CD4-positive, alpha-beta T cell treated with Interferon alpha-2 for 1 hour (primary cell): ENCODE results near the gene MYRFL.
"Not testable (repeated sequence)": the region's sequence is repeated elsewhere in the genome, so short reads cannot be mapped to it uniquely, and the experiment has no call there.

Source experiments
- DNase-seq, 2 donors: peaks; one replicate each; pipeline ENCODE4 v3.0.0-alpha.2; 2020 to 2022

MYRFL gene

DNA sequence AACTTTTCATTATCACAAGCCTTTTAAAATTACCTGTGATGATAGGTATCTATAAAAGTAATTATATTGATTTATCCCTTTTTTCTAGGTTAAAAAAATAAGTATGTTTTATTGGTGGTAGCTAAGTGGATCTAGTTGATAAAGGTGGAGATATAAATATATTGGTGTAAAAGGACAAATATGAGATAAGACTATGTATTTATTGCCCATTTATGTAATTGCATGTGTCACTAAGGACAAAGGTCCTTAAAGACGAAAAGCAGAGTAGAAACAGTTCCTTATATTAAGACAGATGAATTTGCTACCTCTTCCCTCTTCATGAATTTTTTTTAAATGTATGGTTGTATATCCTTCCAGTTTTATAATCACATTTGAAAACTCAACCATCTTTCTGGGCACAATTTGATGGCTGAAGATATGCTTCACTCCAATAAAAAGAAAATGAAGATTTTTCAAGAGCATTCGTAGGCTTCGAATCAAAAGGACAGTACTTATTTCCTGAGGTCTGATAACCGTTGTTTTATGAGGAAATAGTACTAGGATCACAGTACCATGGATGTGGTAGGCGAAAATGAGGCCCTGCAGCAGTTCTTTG, at the start of gene MYRFL:
TSS of gene MYRFL (plus strand) at position 262 of the 595 bp plus-strand sequence. CDS start at position 553, 291 bp downstream.
- DNase-seq = no peak

GRCh38 chr12:69779928-69780327, 45.1 kb upstream of the MYRFL start:
- DNase-seq = no peak

GRCh38 chr12:69783365-69783764, 41.7 kb upstream of the MYRFL start:
- DNase-seq = no peak

GRCh38 chr12:69789351-69789750, 35.7 kb upstream of the MYRFL start:
- DNase-seq = no peak

DNA sequence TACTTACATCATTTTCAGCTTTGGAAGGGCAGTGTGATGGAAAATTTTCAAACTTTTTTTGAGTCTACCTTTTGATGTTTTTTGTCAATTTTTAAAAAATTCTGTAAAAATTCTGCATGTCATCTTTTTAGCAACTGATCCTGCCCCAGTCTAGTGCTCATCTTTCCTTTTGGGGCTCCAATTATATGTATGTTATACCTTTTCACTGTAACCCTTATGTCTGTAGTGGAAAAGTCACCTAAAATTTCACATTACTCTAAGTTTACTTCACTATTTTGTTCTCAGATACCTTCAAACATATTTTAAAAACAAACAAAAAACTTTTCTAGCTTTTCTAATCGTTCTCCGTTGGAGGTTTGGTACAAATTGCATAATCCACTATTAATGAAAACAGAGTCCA, 32.5 kb upstream of the MYRFL start:
- DNase-seq = no peak

DNA sequence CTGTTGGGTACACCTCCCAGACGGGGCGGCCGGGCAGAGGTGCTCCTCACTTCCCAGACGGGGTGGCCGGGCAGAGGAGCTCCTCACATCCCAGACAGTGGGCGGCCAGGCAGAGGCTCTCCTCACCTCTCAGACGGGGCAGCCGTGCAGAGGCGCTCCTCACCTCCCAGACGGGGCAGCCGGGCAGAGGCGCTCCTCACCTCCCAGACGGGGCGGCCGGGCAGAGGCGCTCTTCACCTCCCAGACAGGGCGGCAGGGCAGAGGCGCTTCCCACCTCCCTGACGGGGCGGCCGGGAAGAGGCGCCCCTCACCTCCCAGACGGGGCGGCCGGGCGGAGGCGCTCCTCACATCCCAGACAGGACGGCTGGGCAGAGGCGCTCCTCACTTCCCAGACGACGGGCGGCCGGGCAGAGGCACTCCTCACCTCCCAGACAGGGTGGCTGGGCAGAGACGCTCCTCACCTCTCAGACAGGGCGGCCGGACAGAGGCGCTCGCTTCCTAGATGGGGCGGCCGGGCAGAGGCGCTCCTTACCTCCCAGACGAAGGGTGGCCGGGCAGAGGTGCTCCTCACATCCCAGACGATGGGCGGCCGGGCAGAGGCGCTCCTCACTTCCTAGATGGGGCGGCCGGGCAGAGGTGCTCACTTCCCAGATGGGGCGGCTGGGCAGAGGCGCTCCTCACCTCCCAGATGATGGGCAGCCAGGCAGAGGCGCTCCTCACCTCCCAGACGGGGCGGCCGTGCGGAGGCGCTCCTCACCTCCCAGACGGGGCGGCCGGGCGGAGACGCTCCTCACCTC, 17.7 kb upstream of the MYRFL start:
- DNase-seq = not testable (repeated sequence)

DNA sequence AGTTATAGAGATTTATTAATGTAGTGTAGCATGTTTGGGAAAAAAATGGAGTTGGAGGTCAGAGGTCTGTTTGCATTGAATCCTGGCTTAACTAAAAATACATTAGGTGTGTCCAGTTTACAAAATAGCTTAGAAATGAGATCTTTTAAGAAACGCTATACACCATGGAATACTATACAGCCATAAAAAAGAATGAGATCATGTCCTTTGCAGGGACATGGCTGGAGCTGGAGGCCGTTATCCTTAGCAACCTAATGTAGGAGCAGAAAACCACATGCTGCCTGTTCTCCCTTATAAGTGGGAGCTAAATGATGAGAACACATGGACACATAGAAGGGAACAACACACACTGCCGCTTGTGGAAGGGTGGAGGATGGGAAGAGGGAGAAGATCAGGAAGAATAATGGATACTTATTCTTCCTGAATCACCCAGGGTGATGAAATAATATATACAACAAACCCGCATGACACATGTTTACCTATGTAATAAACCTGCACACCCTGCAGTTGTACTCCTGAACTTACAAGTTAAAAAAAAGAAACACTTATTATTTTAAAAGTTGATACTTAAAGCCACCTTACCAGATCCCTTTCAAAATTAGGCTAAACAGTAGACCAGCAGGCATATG, 14.0 kb upstream of the MYRFL start:
- no peak for DNase-seq

DNA sequence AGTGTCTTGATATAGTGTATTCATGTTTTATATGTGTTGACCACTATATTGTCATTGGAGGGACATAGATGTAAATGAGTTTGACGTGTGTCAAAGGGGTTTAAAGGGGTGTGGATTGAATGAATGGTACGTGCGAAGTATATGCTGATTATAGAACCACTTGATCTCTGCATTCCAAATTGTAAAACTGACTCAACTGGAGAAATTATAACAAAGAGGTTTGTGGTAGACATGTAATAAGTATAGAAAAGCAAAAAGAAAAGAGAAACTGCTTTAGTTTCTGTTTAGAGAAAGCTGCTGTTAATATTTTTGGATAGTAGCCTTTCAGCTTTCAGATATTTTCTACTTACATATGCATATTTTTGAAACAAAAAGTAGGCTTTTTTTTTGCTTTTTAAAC, 8.9 kb upstream of the MYRFL start:
- no peak for DNase-seq

DNA sequence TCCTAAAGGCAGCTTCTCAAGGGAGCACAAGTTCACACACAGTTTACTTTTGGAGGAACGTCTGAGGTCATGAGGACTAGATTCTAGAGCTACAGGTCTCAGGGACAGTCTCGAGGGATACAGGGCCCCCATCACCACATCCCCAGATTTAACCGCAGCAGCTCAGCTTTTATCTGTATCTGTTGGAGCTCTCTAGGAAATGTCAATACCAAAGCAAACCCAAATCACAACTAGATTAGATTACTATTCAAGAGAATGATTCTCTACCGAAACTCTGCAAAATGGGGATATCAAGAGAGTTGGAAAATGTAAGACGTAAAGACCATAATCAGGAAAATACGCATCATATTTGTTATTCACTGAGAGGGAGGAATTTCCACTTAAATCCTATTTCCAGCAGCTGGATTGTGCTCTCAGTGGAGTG, 4.0 kb upstream of the MYRFL start:
- no peak for DNase-seq

GRCh38 chr12:69821456-69822159, 3.4 kb upstream of the MYRFL start:
- no peak for DNase-seq

DNA sequence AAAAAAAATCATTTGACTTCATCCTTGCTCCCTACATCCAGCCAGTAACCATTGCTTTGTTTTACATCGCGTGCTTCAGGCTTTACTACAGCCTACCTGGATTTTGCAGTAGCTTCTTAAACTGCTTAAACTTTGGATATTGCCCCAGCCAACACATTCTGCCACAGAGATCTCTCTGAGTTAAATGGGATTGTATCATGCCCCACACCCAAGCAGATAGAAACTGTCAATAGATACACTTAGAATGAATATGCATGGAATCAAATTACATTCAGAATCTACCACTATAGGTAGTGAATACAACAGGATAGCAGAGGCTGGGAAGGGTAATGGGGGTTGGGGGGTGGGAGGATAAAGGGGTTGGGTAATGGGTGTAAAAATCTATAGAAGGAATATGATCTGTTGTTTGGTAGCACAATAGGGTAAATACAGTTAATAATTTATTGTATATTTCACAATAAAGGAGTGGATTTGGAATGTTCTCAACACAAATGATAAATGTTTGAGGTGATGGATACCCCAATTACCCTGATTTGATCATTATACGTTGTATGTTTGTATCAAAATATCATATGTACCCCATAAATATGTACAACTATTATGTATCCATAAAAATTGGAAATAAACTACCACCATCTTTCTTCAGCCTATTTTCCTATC, 2.7 kb upstream of the MYRFL start:
- no peak for DNase-seq

- DNase-seq = no peak
These were observed 999 bp upstream of the MYRFL start for GRCh38 chr12:69824028-69824427.

DNA sequence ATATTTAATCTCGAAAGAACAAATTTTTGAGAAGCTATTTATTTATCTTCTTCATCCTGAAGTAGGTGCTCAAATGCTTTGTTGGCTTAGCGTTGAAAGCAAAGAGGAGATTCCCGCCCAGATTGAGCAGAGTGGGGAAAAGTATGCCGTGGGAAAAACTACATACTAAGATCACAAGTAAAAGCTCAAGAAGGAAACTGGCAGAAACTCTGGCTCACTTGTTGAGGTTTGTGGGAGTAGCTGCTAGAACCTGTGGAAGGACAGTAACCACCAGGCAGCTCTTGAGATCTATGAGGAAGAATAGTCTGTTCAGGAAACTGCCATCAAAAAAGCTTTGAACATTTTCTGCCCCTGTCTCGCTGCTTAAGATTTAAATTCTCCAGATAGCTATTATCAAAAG, 3.9 kb downstream of the MYRFL start:
- no peak for DNase-seq

GRCh38 chr12:69833696-69834095, 8.7 kb downstream of the MYRFL start:
- DNase-seq = no peak

- DNase-seq = no peak
These were observed 9.1 kb downstream of the MYRFL start for GRCh38 chr12:69834147-69834546.

DNA sequence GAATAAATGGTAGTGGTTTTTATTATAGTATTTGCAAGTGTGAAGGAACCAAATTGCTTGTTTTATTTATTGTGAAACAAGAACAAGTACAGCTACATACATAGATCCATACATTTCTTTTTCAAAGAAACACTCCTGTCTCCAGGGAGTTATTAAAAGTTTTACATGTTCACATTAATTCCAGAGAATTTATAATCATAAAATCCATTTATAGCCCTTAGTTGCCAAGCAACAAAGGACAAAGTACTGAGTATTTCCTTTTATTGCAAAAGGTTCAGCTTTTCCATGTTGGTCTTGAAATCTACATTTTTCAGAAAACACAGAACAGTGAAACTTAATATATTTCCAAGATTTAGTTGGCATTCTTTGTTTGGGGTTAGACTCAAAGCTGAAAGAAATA, 9.5 kb downstream of the MYRFL start:
- DNase-seq = no peak

- no peak for DNase-seq
These were observed 10.1 kb downstream of the MYRFL start for GRCh38 chr12:69835081-69835480.

DNA sequence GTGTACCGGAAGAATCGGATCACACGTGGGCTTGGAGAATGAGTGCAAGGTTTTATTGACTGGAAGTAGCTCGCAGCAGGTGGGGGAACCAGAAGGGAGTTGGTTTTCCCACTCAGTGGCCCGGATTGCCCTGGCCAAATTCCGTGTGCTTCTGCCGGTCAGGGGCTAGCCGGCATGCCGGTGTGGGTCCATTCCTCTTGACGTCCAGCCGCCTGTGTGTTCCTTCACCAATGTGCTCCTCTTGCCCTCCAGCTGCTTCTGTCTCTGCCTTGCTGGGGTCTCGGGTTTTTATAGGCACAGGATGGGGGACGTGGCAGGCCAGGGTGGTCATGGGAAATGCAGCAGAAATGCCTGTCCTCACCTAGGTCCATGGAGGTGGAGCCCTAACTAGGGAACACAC, 11.0 kb downstream of the MYRFL start:
- no peak for DNase-seq

GRCh38 chr12:69837191-69837590, 12.2 kb downstream of the MYRFL start:
- DNase-seq = no peak

- no peak for DNase-seq
These were observed 12.8 kb downstream of the MYRFL start for GRCh38 chr12:69837657-69838415.

DNA sequence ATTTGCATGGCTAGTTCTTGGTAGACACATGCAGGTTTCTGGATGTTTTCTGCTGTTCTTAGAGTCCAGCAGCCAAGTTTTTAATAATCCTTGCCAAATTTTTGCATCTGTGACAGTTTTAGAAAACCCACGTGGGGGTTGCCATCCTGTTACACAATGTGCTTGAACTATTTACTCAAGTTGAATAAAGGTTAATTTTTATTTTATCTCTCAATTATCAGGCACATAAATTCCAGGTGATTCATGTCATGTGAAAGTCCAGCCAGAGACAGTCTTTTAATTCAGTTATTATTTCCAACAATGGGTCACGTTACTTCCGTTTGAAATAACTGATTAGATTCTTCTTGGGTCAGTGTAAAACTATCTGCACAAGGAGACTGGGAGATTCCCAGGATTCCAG, 15.7 kb downstream of the MYRFL start:
- no peak for DNase-seq

- DNase-seq = no peak
These were observed 18.6 kb downstream of the MYRFL start for GRCh38 chr12:69843608-69844007.
